ENCODE data around the gene SEC11C. TPM values are rescaled to one million over a fixed set of nuclear protein-coding genes. Genes with fewer than 3 reads are reported as not detected.

The SEC11C gene
- total and polyA plus RNA-seq, 2 experiments from 2014 or later, result 103 to 230 TPM

DNA sequence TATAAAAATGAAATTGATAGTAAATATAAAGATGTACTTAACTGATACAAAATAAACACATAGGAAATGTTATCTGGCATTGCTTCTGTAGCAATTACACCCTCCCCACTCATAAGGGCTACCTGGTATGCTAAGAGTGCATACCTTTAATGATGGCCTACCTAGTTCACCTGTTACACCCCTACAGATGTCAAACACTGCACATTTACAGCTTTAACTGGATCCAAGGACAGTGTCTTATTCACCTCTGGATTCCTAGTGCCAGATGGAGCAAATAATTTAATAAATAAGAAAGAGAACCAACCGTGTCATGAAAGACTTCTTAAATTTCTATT lies 15.3 kb upstream of the SEC11C start:
- no peak overlapping the region for H3K4me2 ChIP-seq
- no peaks in the 10 kb centered on the region for H3K36me3 ChIP-seq (replicated peaks; ENCODE audit: insufficient read depth, low read depth)
- H3K27me3 ChIP-seq, result peaks cover 57% of the 10 kb centered on the region
- H3K9me2 ChIP-seq (replicated peaks; ENCODE audit: insufficient read depth), result no peaks in the 10 kb centered on the region
- H3K4me3 ChIP-seq, result no peak overlapping the region
- TF ChIP-seq EZH2phosphoT487 (IDR thresholded peaks at IDR 0.05; ENCODE audit: low read depth, severe bottlenecking, unreplicated experiment), result no peak
- TF ChIP-seq, protein P1, sequence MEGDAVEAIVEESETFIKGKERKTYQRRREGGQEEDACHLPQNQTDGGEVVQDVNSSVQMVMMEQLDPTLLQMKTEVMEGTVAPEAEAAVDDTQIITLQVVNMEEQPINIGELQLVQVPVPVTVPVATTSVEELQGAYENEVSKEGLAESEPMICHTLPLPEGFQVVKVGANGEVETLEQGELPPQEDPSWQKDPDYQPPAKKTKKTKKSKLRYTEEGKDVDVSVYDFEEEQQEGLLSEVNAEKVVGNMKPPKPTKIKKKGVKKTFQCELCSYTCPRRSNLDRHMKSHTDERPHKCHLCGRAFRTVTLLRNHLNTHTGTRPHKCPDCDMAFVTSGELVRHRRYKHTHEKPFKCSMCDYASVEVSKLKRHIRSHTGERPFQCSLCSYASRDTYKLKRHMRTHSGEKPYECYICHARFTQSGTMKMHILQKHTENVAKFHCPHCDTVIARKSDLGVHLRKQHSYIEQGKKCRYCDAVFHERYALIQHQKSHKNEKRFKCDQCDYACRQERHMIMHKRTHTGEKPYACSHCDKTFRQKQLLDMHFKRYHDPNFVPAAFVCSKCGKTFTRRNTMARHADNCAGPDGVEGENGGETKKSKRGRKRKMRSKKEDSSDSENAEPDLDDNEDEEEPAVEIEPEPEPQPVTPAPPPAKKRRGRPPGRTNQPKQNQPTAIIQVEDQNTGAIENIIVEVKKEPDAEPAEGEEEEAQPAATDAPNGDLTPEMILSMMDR (IDR thresholded peaks at IDR 0.05; ENCODE audit: poor library complexity), result no peak
- TF ChIP-seq EZH2 (IDR thresholded peaks at IDR 0.05; ENCODE audit: borderline replicate concordance), result no peak
- H3K9me3 ChIP-seq (ENCODE audit: low read depth), result no peaks in the 10 kb centered on the region
- 68% methylated on average over 1 of the region's 1 CpG for WGBS (ENCODE audit: low lambda C conversion rate, missing lambda C conversion rate)
- no peaks in the 10 kb centered on the region for H3K79me2 ChIP-seq
- H3K4me1 ChIP-seq (ENCODE audit: insufficient read depth), result no peaks in the 10 kb centered on the region
- H2AFZ ChIP-seq, result no peak overlapping the region
- no peak overlapping the region for H3K27ac ChIP-seq
- DNase-seq (ENCODE audit: low spot score), result no peak
- H4K20me1 ChIP-seq (ENCODE audit: insufficient read depth, poor library complexity, severe bottlenecking), result no peaks in the 10 kb centered on the region

DNA sequence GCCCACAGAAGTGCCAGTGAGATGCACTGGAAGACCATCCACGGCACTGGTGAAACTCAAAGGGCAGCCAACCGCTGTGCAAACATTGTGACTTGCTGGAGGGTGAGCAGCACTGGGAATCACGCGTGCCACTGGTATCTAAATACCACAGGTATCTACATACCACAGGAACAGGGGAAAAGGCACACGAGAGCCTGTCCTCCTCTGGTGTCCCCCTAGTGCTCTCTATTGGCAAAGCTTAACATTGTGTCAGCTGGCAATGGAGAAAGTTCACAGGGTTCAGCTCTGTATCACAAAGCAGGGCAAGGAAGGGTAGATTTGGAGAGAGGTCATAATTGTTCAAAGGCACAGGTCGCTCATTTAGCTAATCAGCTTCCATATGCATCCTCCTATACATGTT lies 12.6 kb upstream of the SEC11C start:
- Histone ChIP-seq H3K4me2 (no peak overlapping the region), H3K79me2 (no peaks in the 10 kb centered on the region), H3K27ac (no peak overlapping the region), H4K20me1 (ENCODE audit: insufficient read depth, poor library complexity, severe bottlenecking) (no peaks in the 10 kb centered on the region), H2AFZ (no peak overlapping the region), H3K27me3 (peaks cover 70% of the 10 kb centered on the region), H3K36me3 (replicated peaks; ENCODE audit: insufficient read depth, low read depth) (no peaks in the 10 kb centered on the region), H3K9me2 (replicated peaks; ENCODE audit: insufficient read depth) (no peaks in the 10 kb centered on the region), H3K4me1 (ENCODE audit: insufficient read depth) (no peaks in the 10 kb centered on the region), H3K4me3 (no peak overlapping the region), H3K9me3 (ENCODE audit: low read depth) (no peaks in the 10 kb centered on the region)
- DNase-seq (ENCODE audit: low spot score), result no peak
- TF ChIP-seq, protein P1 (IDR thresholded peaks at IDR 0.05; ENCODE audit: poor library complexity), result no peak
- TF ChIP-seq EZH2 (IDR thresholded peaks at IDR 0.05; ENCODE audit: borderline replicate concordance), result no peak
- WGBS (ENCODE audit: low lambda C conversion rate, missing lambda C conversion rate), result 60% methylated on average over 6 of the region's 6 CpGs

DNA sequence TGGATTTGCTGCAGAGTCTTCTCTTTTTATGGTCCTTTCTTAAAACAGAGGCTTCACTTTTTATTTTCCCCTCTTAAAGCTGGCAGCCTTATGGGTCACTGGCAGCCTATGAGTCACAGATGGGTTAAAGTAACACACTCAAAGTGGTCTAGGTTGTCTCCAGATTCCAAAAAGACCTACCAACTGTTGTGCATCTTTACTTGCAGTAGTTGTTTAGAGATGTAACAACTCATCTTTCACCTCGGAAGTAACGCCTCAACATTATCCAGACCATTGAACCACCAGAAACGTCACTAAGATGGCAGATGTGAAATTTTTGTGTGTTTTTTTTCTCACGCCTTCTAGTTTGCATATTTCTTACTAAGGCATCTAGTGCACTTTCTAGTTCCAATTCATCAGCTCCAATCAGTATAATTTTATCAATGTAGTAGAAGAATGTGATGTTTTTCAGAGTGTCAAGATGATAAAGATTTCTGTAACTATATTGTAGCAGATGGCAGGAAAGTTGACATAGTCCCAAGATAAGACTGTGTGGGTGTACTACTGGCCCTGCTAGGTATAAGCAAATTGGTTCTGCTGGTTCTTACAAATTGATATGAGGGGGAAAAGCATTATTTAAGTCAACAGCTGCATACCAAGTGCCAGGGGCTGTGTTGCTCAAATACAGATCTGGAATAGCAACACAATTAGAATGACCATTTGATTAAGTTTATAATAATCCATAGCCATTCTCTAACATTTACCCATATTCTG lies 9.6 kb upstream of the SEC11C start:
- WGBS (ENCODE audit: low lambda C conversion rate, missing lambda C conversion rate), result 81% methylated on average over 4 of the region's 4 CpGs
- no peaks in the 10 kb centered on the region for H3K4me1 ChIP-seq (ENCODE audit: insufficient read depth)
- peaks cover 84% of the 10 kb centered on the region for H3K27me3 ChIP-seq
- no peak for DNase-seq (ENCODE audit: low spot score)
- no peaks in the 10 kb centered on the region for H4K20me1 ChIP-seq (ENCODE audit: insufficient read depth, poor library complexity, severe bottlenecking)
- H3K27ac ChIP-seq, result no peak overlapping the region
- H3K36me3 ChIP-seq (replicated peaks; ENCODE audit: insufficient read depth, low read depth), result no peaks in the 10 kb centered on the region
- no peaks in the 10 kb centered on the region for H3K9me2 ChIP-seq (replicated peaks; ENCODE audit: insufficient read depth)
- no peaks in the 10 kb centered on the region for H3K79me2 ChIP-seq
- H3K4me2 ChIP-seq, result no peak overlapping the region
- TF ChIP-seq, protein P1 (IDR thresholded peaks at IDR 0.05; ENCODE audit: poor library complexity), result no peak
- no peak for TF ChIP-seq EZH2phosphoT487 (IDR thresholded peaks at IDR 0.05; ENCODE audit: low read depth, severe bottlenecking, unreplicated experiment)
- no peak for TF ChIP-seq EZH2 (IDR thresholded peaks at IDR 0.05; ENCODE audit: borderline replicate concordance)
- no peaks in the 10 kb centered on the region for H3K9me3 ChIP-seq (ENCODE audit: low read depth)
- no peak overlapping the region for H3K4me3 ChIP-seq
- no peak overlapping the region for H2AFZ ChIP-seq
